CMK (cell line): ENCODE results near the gene RSAD2.
"Not testable (repeated sequence)": the region's sequence is repeated elsewhere in the genome, so short reads cannot be mapped to it uniquely, and the experiment has no call there.

Source experiments
- DNase-seq: peaks from one replicate; pipeline ENCODE4 v3.0.0-alpha.2; 2010; ENCODE audit warnings: low read depth

Gene RSAD2, protein sequence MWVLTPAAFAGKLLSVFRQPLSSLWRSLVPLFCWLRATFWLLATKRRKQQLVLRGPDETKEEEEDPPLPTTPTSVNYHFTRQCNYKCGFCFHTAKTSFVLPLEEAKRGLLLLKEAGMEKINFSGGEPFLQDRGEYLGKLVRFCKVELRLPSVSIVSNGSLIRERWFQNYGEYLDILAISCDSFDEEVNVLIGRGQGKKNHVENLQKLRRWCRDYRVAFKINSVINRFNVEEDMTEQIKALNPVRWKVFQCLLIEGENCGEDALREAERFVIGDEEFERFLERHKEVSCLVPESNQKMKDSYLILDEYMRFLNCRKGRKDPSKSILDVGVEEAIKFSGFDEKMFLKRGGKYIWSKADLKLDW

DNA sequence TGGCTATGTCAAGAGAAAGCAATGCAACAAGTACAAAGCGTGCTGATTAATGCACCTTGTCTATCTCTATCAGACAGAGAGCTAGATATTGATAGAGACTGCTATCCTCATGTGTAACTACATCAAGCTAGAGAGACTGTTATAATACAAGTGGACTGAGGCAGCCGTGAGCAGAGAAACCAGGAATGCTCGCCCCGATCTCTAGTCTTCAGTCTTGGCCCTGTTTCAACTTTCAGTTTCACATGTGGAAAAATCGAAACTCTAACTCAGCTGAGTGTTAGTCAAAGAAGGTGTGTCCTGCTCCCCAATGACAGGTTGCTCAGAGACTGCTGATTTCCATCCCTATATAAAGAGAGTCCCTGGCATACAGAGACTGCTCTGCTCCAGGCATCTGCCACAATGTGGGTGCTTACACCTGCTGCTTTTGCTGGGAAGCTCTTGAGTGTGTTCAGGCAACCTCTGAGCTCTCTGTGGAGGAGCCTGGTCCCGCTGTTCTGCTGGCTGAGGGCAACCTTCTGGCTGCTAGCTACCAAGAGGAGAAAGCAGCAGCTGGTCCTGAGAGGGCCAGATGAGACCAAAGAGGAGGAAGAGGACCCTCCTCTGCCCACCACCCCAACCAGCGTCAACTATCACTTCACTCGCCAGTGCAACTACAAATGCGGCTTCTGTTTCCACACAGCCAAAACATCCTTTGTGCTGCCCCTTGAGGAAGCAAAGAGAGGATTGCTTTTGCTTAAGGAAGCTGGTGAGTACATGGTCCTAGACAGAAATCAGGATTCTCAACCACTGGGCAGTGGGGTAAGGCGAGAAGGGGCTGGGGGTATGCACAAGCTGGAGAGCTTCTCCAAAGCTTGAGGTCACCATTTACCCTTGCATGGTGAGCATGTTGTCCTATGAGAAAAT is at the start of gene RSAD2:
RSAD2 (plus strand) TSS at position 376 of the 903 bp plus-strand sequence; CDS start at position 400, 24 bp downstream.
- no peak for DNase-seq

DNA sequence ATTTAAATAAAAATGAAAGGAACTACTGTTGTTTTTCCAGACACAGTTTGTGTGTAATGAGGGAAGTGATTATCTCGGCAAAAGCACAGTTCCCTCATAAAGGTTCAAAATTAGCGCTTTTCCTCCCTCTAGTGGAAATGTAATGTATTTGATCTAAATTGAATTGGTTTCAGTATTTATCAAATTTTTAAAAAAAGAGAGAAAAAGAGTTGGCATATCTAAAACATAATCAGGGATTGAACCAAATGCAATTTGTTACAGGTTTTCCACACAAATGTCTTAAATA is 49.3 kb upstream of the RSAD2 start:
- no peak for DNase-seq

DNA sequence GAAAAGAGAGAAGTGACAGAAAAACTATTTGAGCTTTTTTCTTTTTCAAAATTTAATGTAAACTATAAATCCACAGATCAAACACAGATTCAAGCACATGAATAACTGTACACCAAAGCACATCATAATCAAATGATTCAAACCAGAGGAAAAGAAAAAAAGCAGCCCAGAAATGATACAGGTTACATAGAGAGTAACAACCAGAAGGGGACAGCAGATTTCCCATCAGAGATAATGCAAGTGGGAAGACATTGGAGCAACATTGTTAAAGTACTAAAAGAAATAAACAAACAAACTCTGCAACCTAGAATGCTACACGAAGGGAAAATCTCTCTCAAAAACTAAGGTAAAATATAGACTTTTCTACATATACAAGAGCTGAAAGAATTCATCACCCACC is 46.3 kb upstream of the RSAD2 start:
- no peak for DNase-seq

DNA sequence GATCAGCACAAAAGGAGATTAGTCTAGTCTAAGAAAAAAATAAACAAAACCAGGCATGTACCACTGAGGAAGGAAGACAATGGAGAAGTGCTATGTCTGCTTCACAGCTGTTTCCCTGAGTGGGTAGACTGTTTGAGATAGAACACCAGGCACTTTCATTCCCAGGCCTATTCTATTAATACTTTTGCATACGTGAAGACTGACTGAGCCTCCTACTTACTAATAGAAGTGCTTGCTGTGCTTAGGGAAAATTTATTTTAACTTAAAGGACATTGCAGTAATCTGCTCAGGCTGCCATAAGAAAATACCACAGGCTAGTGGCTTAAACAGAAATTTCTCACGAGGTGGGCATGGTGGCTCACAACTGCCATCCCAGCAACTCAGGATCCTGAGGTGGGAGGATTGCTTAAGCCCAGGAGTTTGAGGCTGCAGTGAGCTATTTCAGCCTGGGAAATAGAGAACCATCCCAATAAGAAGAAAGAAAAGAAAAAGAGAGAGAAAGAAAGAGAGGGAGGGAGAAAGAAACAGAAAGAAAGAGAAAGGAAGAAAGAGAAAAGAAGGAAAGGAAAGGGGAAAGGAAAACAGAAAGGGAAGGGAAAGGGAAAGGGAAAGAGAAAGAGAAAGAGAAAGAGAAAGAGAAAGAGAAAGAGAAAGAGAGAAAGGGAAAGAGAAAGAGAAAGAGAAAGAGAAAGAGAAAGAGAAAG is 44.8 kb upstream of the RSAD2 start:
- DNase-seq: no peak

DNA sequence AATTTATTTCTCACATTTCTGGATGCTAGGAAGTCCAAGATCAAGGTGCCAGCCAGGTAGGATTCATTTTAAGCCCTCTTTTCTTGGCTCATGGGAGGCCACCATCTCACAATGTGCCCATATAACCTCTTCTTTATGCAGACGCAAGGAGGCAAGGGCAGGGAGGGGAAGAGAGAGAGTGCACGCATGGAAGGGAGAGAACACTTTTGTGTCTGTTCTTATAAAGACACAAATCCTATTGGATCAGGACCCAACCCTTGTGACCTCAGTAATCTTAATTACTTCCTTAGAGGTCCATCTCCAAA is 44.3 kb upstream of the RSAD2 start:
- no peak for DNase-seq

DNA sequence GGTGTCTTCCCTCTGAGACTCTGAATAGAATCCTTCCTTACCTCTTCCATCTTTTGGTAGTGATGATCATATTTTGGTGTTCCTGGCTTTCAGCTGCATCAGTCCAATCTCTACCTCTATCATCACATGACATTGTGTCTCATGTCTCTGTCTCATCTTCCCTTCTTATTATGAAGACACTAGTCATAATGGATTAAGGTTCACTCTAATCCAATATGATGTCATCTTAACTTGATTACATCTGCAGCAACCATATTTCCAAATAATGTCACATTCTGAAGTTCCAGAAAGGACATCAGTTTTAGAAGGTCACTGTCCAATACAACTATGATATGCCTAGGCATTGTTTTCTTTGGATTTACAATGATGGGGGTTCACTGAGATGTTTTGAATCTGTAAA is 43.4 kb upstream of the RSAD2 start:
- DNase-seq: no peak

DNA sequence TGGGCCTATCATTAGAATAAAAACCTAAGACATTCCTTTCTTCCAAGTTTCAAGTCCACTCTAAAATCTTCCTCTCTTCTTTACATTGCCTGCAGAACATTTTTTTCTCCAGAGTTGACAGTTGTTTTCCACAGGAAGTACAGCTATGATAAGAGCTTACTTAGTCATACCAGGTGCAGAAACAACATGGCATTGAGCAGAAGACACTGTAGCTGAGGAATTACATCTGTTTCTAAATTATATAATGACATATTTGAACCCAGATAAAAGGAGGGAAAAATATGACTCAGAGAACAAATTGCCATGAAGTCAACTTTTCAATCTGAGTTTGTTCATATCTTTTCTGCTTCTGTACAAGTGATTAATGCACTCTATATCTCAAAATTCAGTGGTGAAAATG is 42.1 kb upstream of the RSAD2 start:
- no peak for DNase-seq

DNA sequence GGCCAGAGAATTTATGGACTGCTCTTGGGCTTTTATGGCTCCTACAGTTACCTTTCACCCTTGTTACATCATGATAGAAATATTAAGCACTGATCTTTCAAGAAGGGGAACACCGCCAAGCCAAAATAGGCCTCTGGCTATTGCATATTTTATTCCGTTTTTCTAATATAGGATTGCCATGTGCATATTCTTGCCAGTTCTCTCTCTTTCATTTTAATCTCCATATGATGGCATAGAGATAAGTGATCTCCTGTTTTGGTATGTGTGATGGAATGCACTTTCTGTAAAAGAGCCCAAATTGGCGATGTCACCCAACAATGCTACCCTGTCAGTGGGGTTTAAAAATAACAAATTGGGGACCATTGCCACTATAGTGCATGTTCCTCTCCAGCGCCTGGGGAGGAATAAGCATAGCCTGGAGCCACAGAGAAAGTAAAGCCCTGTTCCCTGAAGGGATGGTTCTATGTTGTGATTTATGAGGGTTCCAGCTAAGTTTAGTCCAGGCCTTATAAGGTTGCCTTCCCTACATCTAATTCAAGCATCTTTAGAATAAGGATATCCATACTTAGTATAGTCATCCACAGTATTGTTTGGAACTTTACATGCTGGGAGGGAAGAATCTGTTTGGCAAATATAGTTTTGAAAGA is 38.8 kb upstream of the RSAD2 start:
- no peak for DNase-seq

DNA sequence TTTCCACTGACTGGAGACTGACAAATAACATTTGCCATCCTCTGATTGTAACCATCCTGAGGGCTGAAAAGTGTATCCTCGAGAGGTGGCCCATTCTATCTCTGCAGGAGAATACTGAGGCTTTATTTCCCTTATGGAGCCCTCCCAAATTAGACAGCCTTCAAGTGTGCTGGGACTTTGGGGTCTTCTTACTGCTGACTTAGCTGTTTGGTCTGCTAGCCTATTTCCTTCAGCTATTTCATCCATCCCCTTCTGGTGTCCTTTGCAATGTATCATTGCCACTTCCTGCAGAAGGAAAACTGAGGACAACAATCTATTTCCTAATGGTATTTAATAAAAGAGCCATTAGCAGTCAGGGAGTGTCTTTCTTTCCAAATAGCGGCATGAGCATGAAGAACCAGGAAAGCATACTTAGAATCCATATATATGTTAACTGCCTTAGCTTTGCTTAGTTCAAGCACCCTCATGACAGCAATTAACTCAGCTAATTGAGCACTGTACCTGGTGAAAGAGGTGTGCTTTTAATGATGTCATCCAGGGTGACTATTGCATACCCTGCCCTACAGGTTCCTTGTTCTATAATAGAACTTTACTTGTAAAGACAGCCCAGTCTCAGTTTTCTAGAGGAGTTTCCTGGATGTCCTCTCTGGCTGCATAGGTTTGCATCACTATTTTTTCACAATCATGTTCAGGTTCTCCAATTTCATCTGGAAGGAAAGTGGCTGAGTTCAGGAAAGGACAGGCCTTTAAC is 35.9 kb upstream of the RSAD2 start:
- no peak for DNase-seq

DNA sequence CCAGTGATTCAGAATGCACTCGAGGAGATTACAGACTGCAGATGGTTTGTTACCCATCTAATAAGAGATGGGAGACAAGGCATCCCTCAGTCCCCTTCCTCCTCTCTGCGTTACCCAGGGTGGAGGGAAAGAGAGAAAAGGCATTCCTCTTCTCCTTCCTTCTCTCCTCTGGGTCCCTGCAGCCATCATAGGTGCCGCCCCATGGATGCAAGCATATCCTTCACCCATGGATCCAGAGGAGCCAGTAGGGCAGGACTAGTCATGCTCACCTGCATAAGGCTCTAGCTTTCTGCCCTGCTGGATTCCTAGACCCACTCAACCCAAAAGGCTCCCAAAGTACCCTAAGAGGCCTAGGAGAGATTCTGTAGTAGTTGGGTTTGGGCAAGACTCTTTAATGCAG is 32.3 kb upstream of the RSAD2 start:
- peak; percentile 54 for DNase-seq

DNA sequence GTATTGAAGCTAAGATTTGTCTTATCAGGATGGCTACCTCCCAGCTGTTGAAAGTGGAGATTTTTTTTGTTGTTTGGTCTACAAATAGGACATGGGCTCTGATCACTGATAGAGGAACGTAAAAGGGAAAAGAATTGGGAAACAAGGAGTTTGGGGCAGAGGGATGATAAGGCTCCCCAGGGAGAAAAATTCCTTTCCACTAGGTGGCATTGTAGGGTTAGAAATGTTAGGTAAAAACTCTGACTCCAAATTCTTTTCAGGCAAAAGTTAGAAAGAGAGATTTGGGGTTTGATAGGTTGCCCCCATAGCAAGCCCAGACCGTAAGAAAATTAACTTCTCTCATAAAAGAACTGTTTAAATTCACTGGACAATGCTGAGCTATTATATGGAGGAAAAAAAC is 31.7 kb upstream of the RSAD2 start:
- no peak for DNase-seq

DNA sequence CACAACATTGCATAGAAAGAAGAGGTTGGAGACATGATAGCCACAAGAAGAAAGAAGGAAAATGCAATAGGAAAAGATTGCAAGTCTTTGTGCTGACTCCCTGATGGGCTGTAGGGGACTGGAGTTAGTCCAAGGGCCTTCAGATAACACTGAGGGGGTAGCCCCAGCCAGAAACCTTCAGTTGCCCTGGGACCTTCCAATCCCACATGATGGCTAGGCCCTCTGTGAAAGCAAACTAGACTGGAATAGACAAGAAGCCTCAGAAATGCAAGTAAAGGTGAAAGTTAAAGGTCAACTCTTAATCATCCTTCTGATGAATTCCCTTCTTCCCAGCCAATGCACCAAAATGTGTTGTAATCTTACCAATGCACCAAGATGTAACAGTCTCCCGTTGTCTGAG is 31.0 kb upstream of the RSAD2 start:
- DNase-seq: no peak

DNA sequence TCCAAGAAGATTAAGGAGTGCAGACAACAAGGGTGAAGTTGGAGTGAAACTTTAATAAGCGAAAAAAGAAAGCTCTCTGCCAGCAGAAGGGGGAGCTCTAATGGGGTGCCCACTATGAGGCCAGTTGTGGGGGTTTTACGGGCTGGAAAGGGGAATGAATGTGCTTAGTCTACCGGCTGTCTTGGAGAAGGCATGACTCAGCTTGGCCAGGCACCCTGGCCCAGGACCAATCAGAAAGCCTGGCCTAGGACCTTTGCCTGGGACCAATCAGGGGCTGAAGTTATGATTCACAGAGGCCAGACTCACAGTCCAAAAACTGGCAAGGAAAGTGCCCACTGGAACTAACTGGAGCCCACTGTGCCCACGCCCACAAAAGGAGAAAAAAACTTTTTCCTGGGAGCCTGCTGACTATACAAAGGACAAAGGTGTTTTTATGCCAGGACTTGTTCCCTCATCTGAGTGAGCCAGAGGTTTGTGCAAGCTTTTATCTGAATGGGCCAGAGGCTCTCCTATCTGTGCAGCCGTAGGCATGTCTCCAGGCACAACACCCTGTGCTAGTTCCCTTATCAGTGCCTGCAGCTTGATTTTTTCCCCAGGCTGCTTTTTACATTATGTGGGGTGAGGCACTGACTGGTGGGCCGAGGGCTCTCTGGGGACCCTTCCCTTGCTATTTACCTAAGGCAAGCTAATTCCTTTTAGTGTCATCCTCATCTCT is 30.5 kb upstream of the RSAD2 start:
- peak; percentile 90 for DNase-seq

DNA sequence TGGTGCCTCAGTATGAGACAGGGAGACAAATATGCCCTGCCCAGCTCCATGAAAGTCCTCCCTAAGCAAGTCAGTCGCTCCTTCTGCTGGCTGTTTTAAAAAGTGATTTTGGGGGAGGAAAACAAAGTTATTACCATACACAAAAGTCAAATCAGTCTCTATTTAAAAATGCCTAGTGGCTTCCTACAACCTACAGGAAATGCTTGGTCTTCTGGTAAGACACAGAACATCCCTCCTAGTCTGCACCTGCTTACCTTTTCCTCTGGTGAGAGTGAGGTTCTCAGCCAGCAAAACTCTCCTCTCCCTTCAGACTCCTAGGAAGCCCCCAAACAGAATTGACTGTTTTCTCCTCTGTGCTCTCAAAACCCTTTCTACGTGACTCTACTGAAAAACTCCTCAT is 25.4 kb upstream of the RSAD2 start:
- no peak for DNase-seq

DNA sequence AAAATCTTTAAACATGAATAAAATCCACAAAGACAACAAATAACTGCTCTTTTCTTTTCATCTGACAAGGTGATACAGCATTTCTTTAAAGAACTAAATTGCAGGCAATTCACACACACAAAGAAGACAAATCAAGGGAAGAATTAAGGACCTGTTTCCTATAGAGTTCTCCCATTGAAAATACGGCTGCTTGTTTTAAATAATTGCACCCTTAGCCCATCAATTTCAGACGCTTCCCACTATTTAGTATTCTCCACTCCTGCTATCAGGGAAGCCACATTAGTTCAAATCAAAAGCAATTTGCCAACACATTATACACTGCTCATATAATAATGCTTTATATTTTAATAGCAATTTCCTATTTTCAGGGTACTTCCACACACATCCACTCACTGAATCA is 23.2 kb upstream of the RSAD2 start:
- no peak for DNase-seq

DNA sequence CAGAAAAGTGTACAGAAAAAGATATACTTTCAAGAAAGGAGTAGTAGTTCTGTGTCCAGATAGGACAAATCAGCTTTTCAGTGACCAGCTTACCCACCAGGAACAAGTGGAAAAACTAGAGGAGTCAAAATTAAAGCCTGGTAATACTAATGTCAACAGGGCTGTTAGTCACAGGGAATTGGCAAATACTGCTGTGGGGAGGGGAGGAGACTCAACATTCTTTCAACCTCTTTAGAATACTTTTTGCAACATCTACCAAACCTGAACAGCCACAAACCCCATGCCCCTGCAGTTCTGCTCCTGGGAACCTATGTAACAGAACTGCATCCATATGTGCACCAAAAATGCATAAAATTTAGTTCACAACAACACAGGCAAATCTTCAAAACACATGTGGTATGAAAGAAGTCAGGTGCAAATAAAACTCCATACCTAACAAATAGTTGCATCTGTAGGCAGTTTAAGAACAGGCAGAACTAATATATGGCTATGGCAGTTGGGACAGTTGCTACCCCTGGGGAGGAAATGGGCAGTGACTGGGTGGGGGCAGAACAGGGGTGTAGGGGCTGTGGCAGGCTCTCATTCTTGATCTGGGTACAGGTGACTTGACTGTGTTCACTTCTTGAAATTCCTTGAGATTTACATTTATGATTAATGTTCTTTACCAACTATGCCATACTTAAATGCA is 21.6 kb upstream of the RSAD2 start:
- DNase-seq: no peak

DNA sequence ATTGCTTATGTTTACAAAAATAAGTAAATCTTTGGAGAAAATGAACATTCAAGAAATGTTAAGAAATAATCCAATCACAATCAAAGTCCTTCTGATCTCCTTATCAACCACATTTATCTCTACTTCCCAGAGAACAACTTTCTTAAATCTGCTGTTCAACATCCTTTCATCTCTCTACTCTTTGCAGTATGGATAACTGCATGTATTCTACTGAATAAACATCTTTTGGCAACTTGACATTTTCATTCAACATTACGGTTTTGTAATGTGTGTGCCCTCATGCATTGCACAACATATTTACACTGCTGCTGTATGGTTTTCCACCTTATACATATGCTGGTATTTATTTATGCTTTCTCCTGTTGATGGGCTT is 21.0 kb upstream of the RSAD2 start:
- DNase-seq: no peak

DNA sequence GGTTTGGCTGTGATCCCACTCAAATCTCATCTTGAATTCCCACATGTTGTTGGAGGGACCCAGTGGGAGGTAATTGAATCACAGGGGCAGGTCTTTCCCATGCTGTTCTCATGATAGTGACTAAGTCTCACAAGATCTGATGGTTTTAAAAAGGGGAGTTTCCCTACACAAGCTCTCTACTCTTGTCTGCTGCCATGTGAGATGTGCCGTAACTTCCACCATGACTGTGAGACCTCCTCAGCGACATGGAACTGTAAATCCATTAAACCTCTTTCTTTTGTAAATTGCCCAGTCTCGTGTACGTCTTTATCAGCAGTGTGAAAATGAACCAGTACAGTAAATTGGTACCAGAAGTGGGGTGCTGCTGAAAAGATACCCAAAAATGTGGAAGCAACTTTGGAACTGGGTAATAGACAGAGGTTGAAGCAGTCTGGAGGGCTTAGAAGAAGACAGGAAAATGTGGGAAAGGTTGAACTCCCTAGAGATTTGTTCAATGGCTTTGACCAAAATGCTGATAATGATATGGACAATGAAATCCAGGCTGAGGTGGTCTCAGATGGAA is 19.0 kb upstream of the RSAD2 start:
- DNase-seq: not testable (repeated sequence)

DNA sequence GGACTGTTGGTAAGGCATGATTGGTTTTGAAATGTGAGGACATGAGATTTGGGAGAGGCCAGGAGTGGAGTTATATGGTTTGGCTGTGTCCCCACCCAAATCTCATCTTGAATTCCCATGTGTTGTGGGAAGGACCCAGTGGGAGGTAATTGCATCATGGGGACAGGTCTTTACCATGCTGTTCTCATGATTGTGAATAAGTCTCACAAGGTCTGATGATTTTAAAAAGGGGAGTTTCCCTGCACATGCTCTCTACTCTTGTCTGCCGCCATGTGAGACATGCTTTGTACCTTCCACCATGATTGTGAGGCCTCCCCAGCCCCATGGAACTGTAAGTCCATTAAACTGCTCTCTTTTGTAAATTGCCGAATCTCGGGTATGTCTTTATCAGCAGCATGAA is 17.3 kb upstream of the RSAD2 start:
- DNase-seq: no peak

DNA sequence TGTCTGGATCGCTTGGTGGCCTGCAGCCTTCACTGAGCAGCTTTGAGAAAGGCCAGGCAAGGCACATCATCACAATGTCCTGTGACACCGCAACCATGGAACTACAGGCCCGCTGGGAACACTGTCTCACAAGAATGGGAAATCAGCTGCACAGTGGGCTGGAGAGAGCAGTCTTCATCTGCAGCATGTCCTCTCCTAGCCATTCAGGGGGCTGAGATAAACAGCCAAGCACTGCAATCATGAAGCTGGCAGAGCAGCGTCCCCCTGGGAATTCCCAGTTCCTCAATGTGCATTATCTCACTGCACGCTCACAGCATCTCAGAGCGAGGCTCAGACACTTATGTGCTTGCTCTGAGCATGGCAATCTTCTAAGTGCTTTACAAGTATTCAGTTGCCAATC is 13.8 kb upstream of the RSAD2 start:
- DNase-seq: no peak
